GM19043 (cell line): ENCODE data around the gene SERBP1.

Experiments used
- ATAC-seq: cut with Tn5 transposase; IDR thresholded peaks from one replicate; pipeline ENCODE4 v1.9.1; 2021; ENCODE audit warnings: low read depth; ENCODE audit not compliant: unreplicated experiment

SERBP1 gene

DNA sequence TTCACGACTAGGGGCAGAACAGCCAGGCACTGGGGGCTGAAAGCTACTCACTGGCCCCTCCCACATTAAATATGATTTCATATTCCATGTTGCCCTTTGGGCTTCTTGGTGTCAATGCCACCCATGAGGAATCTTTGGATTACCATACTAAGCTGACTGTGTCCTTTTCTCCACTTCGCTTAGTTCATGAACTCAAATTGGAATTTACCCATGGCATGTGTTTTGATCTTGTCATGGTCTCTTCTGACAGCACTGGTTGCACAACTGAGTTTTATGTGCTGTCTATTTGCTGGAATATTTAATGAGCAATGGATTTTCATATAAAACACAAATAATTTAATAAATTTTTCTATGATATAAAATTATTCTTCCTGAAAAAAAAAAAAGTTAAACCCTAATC lies 59.2 kb downstream of the SERBP1 start:
- ATAC-seq = no peak

DNA sequence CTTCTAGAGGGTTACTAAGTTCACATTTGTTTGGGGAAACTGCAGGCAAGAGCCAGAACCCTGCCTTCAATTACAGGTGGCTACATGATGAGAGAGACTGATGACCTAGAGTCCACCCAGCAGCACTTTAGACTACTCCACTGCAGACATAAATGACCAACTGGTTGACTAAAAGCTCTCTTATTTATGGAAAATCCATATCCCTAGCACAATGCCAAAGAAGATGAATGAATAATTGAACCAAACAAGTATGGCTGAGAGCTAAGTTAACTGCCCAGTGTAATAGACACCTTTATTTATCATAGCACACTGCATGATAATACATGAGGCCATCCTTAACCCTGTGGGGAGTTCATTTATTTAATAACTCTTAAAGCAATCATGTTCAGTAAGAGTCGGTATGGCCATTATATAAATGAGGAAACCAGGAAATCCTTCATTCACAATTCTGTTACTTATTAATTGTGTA lies 62.1 kb downstream of the SERBP1 start:
- no peak for ATAC-seq

DNA sequence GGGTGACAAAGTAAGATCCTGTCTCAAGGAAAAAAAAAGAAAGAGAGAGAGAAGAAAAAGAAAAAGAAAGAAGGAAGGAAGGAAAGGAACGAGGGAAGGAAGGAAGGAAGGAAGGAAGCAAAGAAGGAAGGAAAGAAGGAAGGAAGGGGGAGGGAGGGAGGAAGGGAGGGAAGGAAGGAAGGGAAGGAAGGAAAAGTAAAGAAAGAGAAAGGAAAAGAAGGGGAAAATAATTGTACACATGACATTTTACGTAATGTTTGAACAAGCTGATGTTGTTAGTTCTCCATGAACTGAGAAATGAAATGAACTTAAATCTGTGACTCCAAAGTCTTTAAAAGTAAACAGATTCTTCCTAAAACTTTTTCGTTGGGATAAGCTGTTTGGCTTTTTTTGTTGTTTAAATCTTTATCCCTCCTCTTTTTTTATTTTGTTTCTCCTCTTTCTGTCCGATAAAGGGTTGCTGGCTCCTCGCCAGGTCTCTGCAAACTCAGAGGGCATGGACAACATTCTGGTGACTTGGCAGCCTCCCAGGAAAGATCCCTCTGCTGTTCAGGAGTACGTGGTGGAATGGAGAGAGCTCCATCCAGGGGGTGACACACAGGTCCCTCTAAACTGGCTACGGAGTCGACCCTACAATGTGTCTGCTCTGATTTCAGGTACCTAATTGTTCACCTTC lies 62.7 kb downstream of the SERBP1 start:
- ATAC-seq = no peak

DNA sequence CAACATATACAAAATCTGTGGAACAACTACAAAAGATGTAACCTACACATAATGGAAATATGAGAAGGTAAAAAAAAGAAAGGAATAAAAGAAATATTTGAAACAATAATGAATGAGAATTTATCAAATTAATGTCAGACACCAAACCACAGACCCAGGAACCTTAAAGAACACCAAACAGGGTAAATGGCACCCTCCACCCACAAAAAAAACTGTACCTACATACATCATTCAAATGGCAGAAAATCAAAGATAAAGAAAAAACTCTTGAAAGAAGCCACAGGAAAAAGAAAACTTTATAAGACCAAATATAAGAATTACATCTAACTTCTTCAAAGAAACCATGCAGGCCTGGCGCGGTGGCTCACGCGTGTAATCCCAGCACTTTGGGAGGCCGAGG lies 68.6 kb downstream of the SERBP1 start:
- no peak for ATAC-seq

GRCh38 chr1:67359592-67359991 lies 70.6 kb downstream of the SERBP1 start:
- no peak for ATAC-seq
